HEK293T (cell line): ENCODE data around the gene HIRA.

Experiments used
- CTCF ChIA-PET: fragments of 350-600 bp; formaldehyde crosslinking; extraction: SDS; loops from one replicate; lab custom pipeline; 2021; ENCODE audit warnings: antibody characterized with exemption, inconsistent platforms; lab: Yijun Ruan, JAX
- POLR2A ChIA-PET: fragments of 350-600 bp; formaldehyde crosslinking; extraction: SDS; loops from one replicate; lab custom pipeline; 2020; ENCODE audit warnings: antibody characterized with exemption, inconsistent platforms; lab: Yijun Ruan, JAX
- DNase-seq: peaks from one replicate; pipeline ENCODE4 v3.0.0; 2012; ENCODE audit warnings: mixed read lengths; ENCODE audit errors: extremely low spot score
- ARNT ChIP-seq: fragments of 450-650 bp; IDR thresholded peaks from 2 replicates; pipeline ENCODE4 v1.6.1; 2017; ENCODE audit warnings: mild to moderate bottlenecking
- BHLHE40 ChIP-seq: fragments of 450-650 bp; IDR thresholded peaks from 2 replicates; pipeline ENCODE4 v1.6.1; 2016; ENCODE audit warnings: mild to moderate bottlenecking, moderate library complexity, borderline replicate concordance
- CTBP1 ChIP-seq: fragments of 450-650 bp; IDR thresholded peaks from 2 replicates; pipeline ENCODE4 v1.6.1; 2016; ENCODE audit warnings: borderline replicate concordance
- ELF4 ChIP-seq: fragments of 450-650 bp; IDR thresholded peaks from 2 replicates; pipeline ENCODE4 v1.6.1; 2017; ENCODE audit warnings: antibody characterized with exemption
- FOXA1 ChIP-seq: fragments of 450-650 bp; IDR thresholded peaks from 2 replicates; pipeline ENCODE4 v1.6.1; 2016; ENCODE audit warnings: mild to moderate bottlenecking
- FOXK2 ChIP-seq: fragments of 450-650 bp; IDR thresholded peaks from 2 replicates; pipeline ENCODE4 v1.6.1; 2016; ENCODE audit warnings: mild to moderate bottlenecking
- FOXM1 ChIP-seq: fragments of 450-650 bp; IDR thresholded peaks from 2 replicates; pipeline ENCODE4 v1.6.1; 2017; ENCODE audit warnings: mild to moderate bottlenecking, borderline replicate concordance
- HDGF ChIP-seq: fragments of 450-650 bp; IDR thresholded peaks from 2 replicates; pipeline ENCODE4 v1.6.1; 2017; ENCODE audit warnings: antibody characterized with exemption, borderline replicate concordance
- L3MBTL2 ChIP-seq: fragments of 450-650 bp; conservative IDR thresholded peaks from 2 replicates; pipeline ENCODE4 v1.6.1; 2016; ENCODE audit warnings: mild to moderate bottlenecking
- LEF1 ChIP-seq: fragments of 450-650 bp; IDR thresholded peaks from 2 replicates; pipeline ENCODE4 v1.6.1; 2017; ENCODE audit warnings: mild to moderate bottlenecking, borderline replicate concordance
- NFRKB ChIP-seq: fragments of 450-650 bp; IDR thresholded peaks from 2 replicates; pipeline ENCODE4 v1.6.1; 2016; ENCODE audit warnings: mild to moderate bottlenecking, moderate library complexity
- PKNOX1 ChIP-seq: fragments of 450-650 bp; IDR thresholded peaks from 2 replicates; pipeline ENCODE4 v1.6.1; 2016
- SP1 ChIP-seq: fragments of 450-650 bp; IDR thresholded peaks from 2 replicates; pipeline ENCODE4 v1.6.1; 2017
- SUZ12 ChIP-seq: fragments of 450-650 bp; IDR thresholded peaks from 2 replicates; pipeline ENCODE4 v1.6.1; 2016; ENCODE audit warnings: mild to moderate bottlenecking
- TARDBP ChIP-seq: fragments of 450-650 bp; IDR thresholded peaks from 2 replicates; pipeline ENCODE4 v1.6.1; 2016
- ZNF384 ChIP-seq: fragments of 450-650 bp; IDR thresholded peaks from 2 replicates; pipeline ENCODE4 v1.6.1; 2016

Gene HIRA

GRCh38 chr22:19387575-19387974, 44.0 kb downstream of the HIRA start:
- ChIA-PET CTCF (no interaction called here), POLR2A (no interaction called here)
- no peak for TF ChIP-seq ARNT
- TF ChIP-seq ZNF384 = no peak
- no peak for TF ChIP-seq CTBP1
- no peak for TF ChIP-seq FOXA1
- TF ChIP-seq ELF4 = no peak
- no peak for TF ChIP-seq SP1
- TF ChIP-seq L3MBTL2 = no peak
- DNase-seq = no peak

GRCh38 chr22:19387038-19387437, 44.5 kb downstream of the HIRA start:
- no peak for TF ChIP-seq ZNF384
- no peak for TF ChIP-seq BHLHE40
- TF ChIP-seq FOXK2 = no peak
- no peak for TF ChIP-seq ELF4
- no peak for TF ChIP-seq CTBP1
- TF ChIP-seq HDGF = no peak
- no peak for TF ChIP-seq NFRKB
- TF ChIP-seq TARDBP = no peak
- TF ChIP-seq L3MBTL2 = no peak
- no peak for TF ChIP-seq ARNT
- TF ChIP-seq SP1 = no peak
- TF ChIP-seq PKNOX1 = no peak
- no peak for TF ChIP-seq LEF1
- TF ChIP-seq SUZ12 = no peak
- TF ChIP-seq FOXA1 = no peak
- POLR2A ChIA-PET = no interaction called here
- no peak for DNase-seq
- CTCF ChIA-PET = no interaction called here

DNA sequence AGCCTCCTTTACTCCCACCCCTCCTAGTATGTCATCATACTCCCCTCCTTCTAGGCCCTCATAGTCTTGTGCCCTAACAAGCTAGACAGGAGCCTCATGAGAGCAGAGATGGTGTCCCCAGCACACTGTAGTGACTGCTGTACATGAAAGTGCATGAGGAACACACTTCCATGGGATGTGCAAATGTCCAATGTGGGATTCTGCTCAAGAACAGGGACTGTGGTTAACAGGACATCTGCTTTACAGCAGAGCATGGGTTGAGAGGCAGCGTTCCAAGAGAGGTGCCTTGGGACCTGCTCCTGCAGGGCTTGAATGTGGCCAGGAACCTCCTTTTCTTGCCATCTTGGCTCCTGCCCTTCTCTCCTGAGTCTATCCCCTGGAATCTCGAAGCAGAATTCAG, 45.3 kb downstream of the HIRA start:
- DNase-seq = no peak
- CTCF ChIA-PET = no interaction called here
- no peak for TF ChIP-seq SP1
- no peak for TF ChIP-seq FOXM1
- no peak for TF ChIP-seq CTBP1
- TF ChIP-seq L3MBTL2 = no peak
- TF ChIP-seq PKNOX1 = no peak
- TF ChIP-seq ARNT = no peak
- no peak for TF ChIP-seq FOXA1
- no peak for TF ChIP-seq HDGF
- no peak for TF ChIP-seq ZNF384
- TF ChIP-seq ELF4 = no peak
- TF ChIP-seq SUZ12 = no peak
- no peak for TF ChIP-seq LEF1
- POLR2A ChIA-PET = no interaction called here

GRCh38 chr22:19385221-19385906, 46.2 kb downstream of the HIRA start:
- DNase-seq = no peak
- ChIA-PET POLR2A (no interaction called here), CTCF (no interaction called here)
- TF ChIP-seq HDGF = no peak
- no peak for TF ChIP-seq L3MBTL2
- no peak for TF ChIP-seq FOXK2
- no peak for TF ChIP-seq FOXM1
- TF ChIP-seq TARDBP = no peak
- no peak for TF ChIP-seq PKNOX1
- no peak for TF ChIP-seq SP1
- no peak for TF ChIP-seq BHLHE40
- no peak for TF ChIP-seq ARNT
- TF ChIP-seq CTBP1 = no peak
- TF ChIP-seq NFRKB = no peak
- no peak for TF ChIP-seq ZNF384
- TF ChIP-seq SUZ12 = no peak
- TF ChIP-seq FOXA1 = no peak
- no peak for TF ChIP-seq LEF1
- TF ChIP-seq ELF4 = no peak

DNA sequence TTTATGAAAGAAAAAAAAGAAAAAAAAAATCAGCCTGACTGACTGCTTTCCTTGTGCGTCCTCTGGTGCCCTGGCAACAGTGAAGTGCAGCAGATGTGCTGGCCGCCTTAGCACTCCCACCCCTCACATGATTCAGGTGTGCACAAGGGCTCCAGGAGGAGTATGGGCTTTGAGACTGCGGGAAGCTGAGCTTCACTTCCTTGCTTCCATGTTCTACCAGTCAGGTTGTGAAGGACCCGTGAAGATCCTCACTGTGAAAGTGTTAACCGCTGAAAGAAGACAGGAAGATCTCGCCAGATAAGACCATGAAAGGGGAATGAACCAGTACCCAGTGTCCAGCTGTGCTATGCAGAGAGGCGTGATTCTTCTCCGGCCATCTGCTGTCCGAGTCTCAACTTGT, 48.2 kb downstream of the HIRA start:
- DNase-seq = no peak
- TF ChIP-seq ZNF384 = no peak
- no peak for TF ChIP-seq TARDBP
- TF ChIP-seq FOXA1 = no peak
- TF ChIP-seq CTBP1 = no peak
- no peak for TF ChIP-seq BHLHE40
- no peak for TF ChIP-seq LEF1
- no peak for TF ChIP-seq HDGF
- no peak for TF ChIP-seq NFRKB
- TF ChIP-seq PKNOX1 = no peak
- TF ChIP-seq L3MBTL2 = no peak
- CTCF ChIA-PET = no interaction called here
- POLR2A ChIA-PET = no interaction called here

DNA sequence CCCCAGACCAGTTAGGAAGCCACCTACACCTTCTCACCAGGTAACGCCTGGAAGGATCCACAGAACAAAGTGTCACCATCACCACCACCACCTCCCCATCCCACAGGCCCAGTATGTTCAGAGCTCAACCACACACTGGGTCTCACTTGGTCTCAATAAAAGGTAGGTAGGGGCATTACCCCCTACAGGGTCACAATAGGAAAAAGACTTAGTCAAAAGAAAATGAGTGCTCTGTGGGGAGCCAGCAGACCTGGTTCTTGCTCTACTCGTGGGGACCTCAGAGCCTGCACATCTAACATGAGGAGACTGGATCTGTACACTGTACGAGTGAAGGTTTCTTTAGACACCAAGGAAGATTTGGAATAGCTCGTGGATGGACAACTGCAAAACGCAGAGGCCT, 49.3 kb downstream of the HIRA start:
- no peak for TF ChIP-seq ZNF384
- TF ChIP-seq PKNOX1 = no peak
- no peak for TF ChIP-seq BHLHE40
- TF ChIP-seq ELF4 = no peak
- TF ChIP-seq NFRKB = no peak
- no peak for TF ChIP-seq FOXA1
- no peak for TF ChIP-seq SUZ12
- no peak for TF ChIP-seq TARDBP
- no peak for TF ChIP-seq LEF1
- TF ChIP-seq HDGF = no peak
- TF ChIP-seq FOXM1 = no peak
- no peak for TF ChIP-seq FOXK2
- TF ChIP-seq ARNT = no peak
- no peak for TF ChIP-seq CTBP1
- TF ChIP-seq L3MBTL2 = no peak

More for the DNA sequence above, 49.3 kb downstream of the HIRA start:
- POLR2A ChIA-PET = interaction anchor here (1.0 kb wide), 1 partner anchor 49 kb away, joined by 4 read pairs; the partner anchor contains the start of gene HIRA
- CTCF ChIA-PET = no interaction called here
- DNase-seq = no peak
